Measurements from ENCODE around the gene ANKRD27. TPM values are rescaled to one million over a fixed set of nuclear protein-coding genes. Genes with fewer than 3 reads are reported as not detected.

ANKRD27 gene
- total and polyA plus RNA-seq, 10 of the 15 experiments (the other 5 are each of a cell fraction or from before 2014, with no cell fraction given) = 2.8 to 49.9 (median 28.5) TPM

- Histone ChIP-seq H2AFZ (ENCODE audit: control insufficient read depth, low read depth, low read length) (no peak overlapping the region), H3K27me3 (replicated peaks in 1 of 2; ENCODE audit: control insufficient read depth in 2 of 2, insufficient read depth in 2 of 2, low read length in 1 of 2) (no peaks in the 10 kb centered on the region), H3K27ac (ENCODE audit: control insufficient read depth, insufficient read depth) (no peak overlapping the region), H3K36me3 (ENCODE audit: control insufficient read depth in 2 of 2, insufficient read depth in 2 of 2, low read length in 1 of 2) (peaks cover 7 to 9% of the 10 kb centered on the region in 2 experiments; a peak in 3 of 4 replicates), H3K4me2 (ENCODE audit: control insufficient read depth, insufficient read depth) (no peak overlapping the region), H3K9ac (ENCODE audit: control insufficient read depth, insufficient read depth, low read length) (no peak overlapping the region), H3K4me3 (no peak overlapping the region), H4K20me1 (ENCODE audit: control insufficient read depth, insufficient read depth) (no peaks in the 10 kb centered on the region), H3K79me2 (ENCODE audit: control insufficient read depth, insufficient read depth, low read length) (peaks cover 1% of the 10 kb centered on the region), H3K9me3 (replicated peaks; ENCODE audit: control insufficient read depth, insufficient read depth, low read length) (no peaks in the 10 kb centered on the region), H3K4me1 (ENCODE audit: control insufficient read depth, insufficient read depth, low read length) (no peaks in the 10 kb centered on the region)
- ChIA-PET RAD21 (ENCODE audit: unreplicated experiment) (no interaction called here), POLR2A (no interaction called here), CTCF (no interaction called here), SMC1A (ENCODE audit: uncharacterized antibody, unreplicated experiment) (no interaction called here)
- FAIRE-seq = no peak
- intact Hi-C loops (cut with micrococcal nuclease; ENCODE audit: unreplicated experiment) = no loop called here
- no peak for DNase-seq (ENCODE audit: low read depth, low spot score)
- in situ Hi-C loops (cut with MboI) = no loop called here
- WGBS (ENCODE audit: insufficient coverage, insufficient replicate concordance, low lambda C conversion rate, missing lambda C conversion rate) = 82% methylated on average over 10 of the region's 10 CpGs
- ATAC-seq = no peak
- BruUV-seq (replicated peaks) = no TSS peak
- no peak for TF ChIP-seq TARDBP (IDR thresholded peaks at IDR 0.05; ENCODE audit: borderline replicate concordance)
- no peak for TF ChIP-seq JUNB (IDR thresholded peaks at IDR 0.05)
- no peak for TF ChIP-seq ZNF24 (IDR thresholded peaks at IDR 0.05)
- no peak for TF ChIP-seq USF2 (IDR thresholded peaks at IDR 0.05; ENCODE audit: borderline replicate concordance, low read depth, low read length)
- no peak for TF ChIP-seq GATAD2B (conservative IDR thresholded peaks at IDR 0.05; ENCODE audit: low read depth)
- no peak for TF ChIP-seq FOXK2 (IDR thresholded peaks at IDR 0.05)
- TF ChIP-seq SIX5 (IDR thresholded peaks at IDR 0.05; ENCODE audit: low read depth, low read length, severe bottlenecking) = no peak
- no peak for TF ChIP-seq MYC (IDR thresholded peaks at IDR 0.05; ENCODE audit: insufficient read depth, insufficient read length, insufficient replicate concordance, low read length, severe bottlenecking)
- TF ChIP-seq SREBF2 (IDR thresholded peaks at IDR 0.05; ENCODE audit: low read length) = no peak
- TF ChIP-seq E2F8 (IDR thresholded peaks at IDR 0.05; ENCODE audit: low read depth, partially characterized antibody) = no peak
- TF ChIP-seq ASH2L (IDR thresholded peaks at IDR 0.05; ENCODE audit: borderline replicate concordance, low read depth) = no peak
- TF ChIP-seq ZNF384 (IDR thresholded peaks at IDR 0.05; ENCODE audit: borderline replicate concordance, low read depth, low read length) = no peak
- no peak for TF ChIP-seq ZNF687 (IDR thresholded peaks at IDR 0.05)
- no peak for TF ChIP-seq MEF2B (IDR thresholded peaks at IDR 0.05; ENCODE audit: partially characterized antibody, poor library complexity, severe bottlenecking)
These were observed 16.5 kb downstream of the ANKRD27 start for GRCh38 chr19:32658527-32658926.

Measured in GM12878 (cell line).